ENCODE results near the gene DYNAP.

Gene DYNAP

GRCh38 chr18:54557958-54558357 is 33.1 kb upstream of the DYNAP start:
- no peaks in the 10 kb centered on the region for H3K27me3 ChIP-seq (ENCODE audit: low read depth, low read length)
- peaks cover 8% of the 10 kb centered on the region; the same call in 1 of the 2 replicates for H3K9me3 ChIP-seq (ENCODE audit: insufficient read depth, low read length)
- H3K79me2 ChIP-seq (ENCODE audit: low read length), result no peaks in the 10 kb centered on the region
- H3K4me1 ChIP-seq (ENCODE audit: low read length), result no peaks in the 10 kb centered on the region
- H3K9ac ChIP-seq (ENCODE audit: low read length), result no peak overlapping the region
- no peaks in the 10 kb centered on the region for H3K36me3 ChIP-seq (replicated peaks; ENCODE audit: low read depth, low read length)
- H3K4me2 ChIP-seq (ENCODE audit: low read length), result no peak overlapping the region
- H2AFZ ChIP-seq (ENCODE audit: low read depth, low read length), result no peak overlapping the region
- TF ChIP-seq CTCF (IDR thresholded peaks at IDR 0.05; ENCODE audit: low read depth, low read length) (no peak), EZH2phosphoT487 (IDR thresholded peaks at IDR 0.05; ENCODE audit: low read depth) (no peak)
- no peaks in the 10 kb centered on the region for H4K20me1 ChIP-seq (ENCODE audit: insufficient read depth, low read length)
- no peak overlapping the region for H3K4me3 ChIP-seq (ENCODE audit: low read length)
- H3K27ac ChIP-seq (ENCODE audit: low read length), result no peak overlapping the region

- Histone ChIP-seq H2AFZ (ENCODE audit: low read depth, low read length) (no peak overlapping the region), H3K4me3 (ENCODE audit: low read length) (no peak overlapping the region), H3K4me2 (ENCODE audit: low read length) (no peak overlapping the region), H3K36me3 (replicated peaks; ENCODE audit: low read depth, low read length) (no peaks in the 10 kb centered on the region), H3K27ac (ENCODE audit: low read length) (no peak overlapping the region), H3K9me3 (ENCODE audit: insufficient read depth, low read length) (no peaks in the 10 kb centered on the region), H3K79me2 (ENCODE audit: low read length) (no peaks in the 10 kb centered on the region), H3K9ac (ENCODE audit: low read length) (no peak overlapping the region), H4K20me1 (ENCODE audit: insufficient read depth, low read length) (no peaks in the 10 kb centered on the region), H3K4me1 (ENCODE audit: low read length) (no peaks in the 10 kb centered on the region), H3K27me3 (ENCODE audit: low read depth, low read length) (no peaks in the 10 kb centered on the region)
- TF ChIP-seq CTCF (IDR thresholded peaks at IDR 0.05; ENCODE audit: low read depth, low read length) (peak; percentile 90), EZH2phosphoT487 (IDR thresholded peaks at IDR 0.05; ENCODE audit: low read depth) (no peak)
Observed at GRCh38 chr18:54558609-54559585, 32.1 kb upstream of the DYNAP start.

GRCh38 chr18:54561706-54562267 is 29.3 kb upstream of the DYNAP start:
- no peak overlapping the region for H2AFZ ChIP-seq (ENCODE audit: low read depth, low read length)
- TF ChIP-seq EZH2phosphoT487 (IDR thresholded peaks at IDR 0.05; ENCODE audit: low read depth) (no peak), CTCF (IDR thresholded peaks at IDR 0.05; ENCODE audit: low read depth, low read length) (no peak)
- H4K20me1 ChIP-seq (ENCODE audit: insufficient read depth, low read length), result no peaks in the 10 kb centered on the region

GRCh38 chr18:54580202-54580729 is 10.8 kb upstream of the DYNAP start:
- H3K4me1 ChIP-seq (ENCODE audit: low read length), result no peaks in the 10 kb centered on the region
- TF ChIP-seq CTCF (IDR thresholded peaks at IDR 0.05; ENCODE audit: low read depth, low read length) (no peak), EZH2phosphoT487 (IDR thresholded peaks at IDR 0.05; ENCODE audit: low read depth) (no peak)
- no peak overlapping the region for H2AFZ ChIP-seq (ENCODE audit: low read depth, low read length)
- no peak overlapping the region for H3K27ac ChIP-seq (ENCODE audit: low read length)
- H3K9me3 ChIP-seq (ENCODE audit: insufficient read depth, low read length), result 0 out of 2 replicates have a peak, but pooled peaks cover 3% of the 10 kb centered on the region
- H4K20me1 ChIP-seq (ENCODE audit: insufficient read depth, low read length), result no peaks in the 10 kb centered on the region
- no peak overlapping the region for H3K4me2 ChIP-seq (ENCODE audit: low read length)
- H3K79me2 ChIP-seq (ENCODE audit: low read length), result no peaks in the 10 kb centered on the region
- no peak overlapping the region for H3K9ac ChIP-seq (ENCODE audit: low read length)
- H3K27me3 ChIP-seq (ENCODE audit: low read depth, low read length), result no peaks in the 10 kb centered on the region
- H3K4me3 ChIP-seq (ENCODE audit: low read length), result no peak overlapping the region
- H3K36me3 ChIP-seq (replicated peaks; ENCODE audit: low read depth, low read length), result no peaks in the 10 kb centered on the region

More at GRCh38 chr18:54561706-54562267, 29.3 kb upstream of the DYNAP start:
- Histone ChIP-seq H3K27ac (ENCODE audit: low read length) (no peak overlapping the region), H3K36me3 (replicated peaks; ENCODE audit: low read depth, low read length) (no peaks in the 10 kb centered on the region), H3K9ac (ENCODE audit: low read length) (no peak overlapping the region), H3K4me2 (ENCODE audit: low read length) (no peak overlapping the region), H3K4me3 (ENCODE audit: low read length) (no peak overlapping the region), H3K27me3 (ENCODE audit: low read depth, low read length) (no peaks in the 10 kb centered on the region), H3K4me1 (ENCODE audit: low read length) (no peaks in the 10 kb centered on the region), H3K9me3 (ENCODE audit: insufficient read depth, low read length) (no peaks in the 10 kb centered on the region), H3K79me2 (ENCODE audit: low read length) (no peaks in the 10 kb centered on the region)
